Stimulated activated CD8-positive, alpha-beta memory T cell treated with anti-CD3 and anti-CD28 coated beads, Interleukin-4, amount 100 ng/mL, for 1 hour (primary cell): ENCODE data around the gene SLC5A1.

ENCODE experiments used
- DNase-seq, 2 donors: peaks; one replicate each; pipeline ENCODE4 v3.0.0-alpha.2; 2020; ENCODE audit warnings: low read depth in 2 of 2, low spot score in 1 of 2

SLC5A1 gene

GRCh38 chr22:32050678-32051515 is 7.8 kb downstream of the SLC5A1 start:
- peak in 1 of 2 donors; percentile 8 for DNase-seq

GRCh38 chr22:32052244-32052643 is 9.2 kb downstream of the SLC5A1 start:
- no peak for DNase-seq

GRCh38 chr22:32052936-32053791 is 10.1 kb downstream of the SLC5A1 start:
- no peak for DNase-seq

GRCh38 chr22:32055069-32055468 is 12.0 kb downstream of the SLC5A1 start:
- no peak for DNase-seq

- no peak for DNase-seq
These were observed 15.7 kb downstream of the SLC5A1 start for GRCh38 chr22:32058656-32059260.

GRCh38 chr22:32059426-32059825 is 16.4 kb downstream of the SLC5A1 start:
- no peak for DNase-seq

- no peak for DNase-seq
These were observed 20.6 kb downstream of the SLC5A1 start for GRCh38 chr22:32063701-32064100.

GRCh38 chr22:32066820-32067219 is 23.8 kb downstream of the SLC5A1 start:
- DNase-seq = no peak

GRCh38 chr22:32067613-32068012 is 24.6 kb downstream of the SLC5A1 start:
- no peak for DNase-seq

- DNase-seq = no peak
These were observed 26.7 kb downstream of the SLC5A1 start for GRCh38 chr22:32069579-32070372.

- no peak for DNase-seq
These were observed 30.2 kb downstream of the SLC5A1 start for GRCh38 chr22:32073262-32073661.

GRCh38 chr22:32073823-32074380 is 30.8 kb downstream of the SLC5A1 start:
- DNase-seq = no peak

- no peak for DNase-seq
These were observed 33.1 kb downstream of the SLC5A1 start for GRCh38 chr22:32075997-32076760.

GRCh38 chr22:32076761-32077084 is 33.7 kb downstream of the SLC5A1 start:
- DNase-seq = no peak

- no peak for DNase-seq
These were observed 34.1 kb downstream of the SLC5A1 start for GRCh38 chr22:32077151-32077550.

- no peak for DNase-seq
These were observed 36.3 kb downstream of the SLC5A1 start for GRCh38 chr22:32079130-32080089.

GRCh38 chr22:32080904-32081303 is 37.8 kb downstream of the SLC5A1 start:
- no peak for DNase-seq

GRCh38 chr22:32082331-32082730 is 39.3 kb downstream of the SLC5A1 start:
- no peak for DNase-seq

GRCh38 chr22:32083000-32083399 is 39.9 kb downstream of the SLC5A1 start:
- DNase-seq = no peak
